T-helper 1 cell treated with Interleukin-12 subunit alpha and Interleukin-12 subunit beta and Interleukin-4 antibody, amounts not matched to agents 30 μg/mL and 1 μg/mL, for 36 hours (primary cell): Measurements from ENCODE around the gene MRPL1.
"Not testable (repeated sequence)": the region's sequence is repeated elsewhere in the genome, so short reads cannot be mapped to it uniquely, and the experiment has no call there.

Experiments
- H3K27ac Mint-ChIP-seq: one replicate; pipeline ENCODE4 v1.8.0; 2021; ENCODE audit warnings: mild to moderate bottlenecking, mixed read lengths
- H3K27me3 Mint-ChIP-seq: one replicate; pipeline ENCODE4 v1.8.0; 2021; ENCODE audit warnings: low read depth, mixed read lengths
- H3K36me3 Mint-ChIP-seq: one replicate; pipeline ENCODE4 v1.8.0; 2021; ENCODE audit warnings: low read depth, mixed read lengths
- H3K4me1 Mint-ChIP-seq: one replicate; pipeline ENCODE4 v1.8.0; 2021; ENCODE audit warnings: low read depth, mixed read lengths
- H3K4me3 Mint-ChIP-seq: one replicate; pipeline ENCODE4 v1.8.0; 2021; ENCODE audit warnings: mild to moderate bottlenecking, moderate library complexity, mixed read lengths
- H3K9me3 Mint-ChIP-seq: one replicate; pipeline ENCODE4 v1.8.0; 2021; ENCODE audit warnings: mixed read lengths

MRPL1 gene

DNA sequence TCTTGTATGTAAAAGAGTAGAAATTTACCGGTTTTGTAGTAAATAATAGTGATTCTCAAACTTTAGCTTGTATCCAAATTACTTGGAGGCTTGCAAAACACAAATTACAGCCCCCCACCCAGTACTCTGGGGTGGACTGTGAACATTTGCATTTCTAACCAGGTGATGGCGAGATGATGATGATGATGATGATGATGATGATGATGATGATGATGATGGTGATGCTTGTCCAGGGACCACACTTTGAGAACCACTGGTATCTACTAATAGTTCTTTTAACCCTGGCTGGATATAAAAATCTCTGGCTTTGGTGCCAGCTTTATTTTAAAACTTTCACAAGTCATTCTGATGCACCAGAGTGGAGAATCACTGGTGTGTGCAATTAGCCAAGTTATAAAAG, 96.3 kb downstream of the MRPL1 start:
- Mint-ChIP-seq H3K4me3 (no peak overlapping the region), H3K27ac (no peak overlapping the region), H3K4me1 (no peaks in the 10 kb centered on the region), H3K9me3 (no peaks in the 10 kb centered on the region), H3K27me3 (no peaks in the 10 kb centered on the region), H3K36me3 (peaks cover 5% of the 10 kb centered on the region)

DNA sequence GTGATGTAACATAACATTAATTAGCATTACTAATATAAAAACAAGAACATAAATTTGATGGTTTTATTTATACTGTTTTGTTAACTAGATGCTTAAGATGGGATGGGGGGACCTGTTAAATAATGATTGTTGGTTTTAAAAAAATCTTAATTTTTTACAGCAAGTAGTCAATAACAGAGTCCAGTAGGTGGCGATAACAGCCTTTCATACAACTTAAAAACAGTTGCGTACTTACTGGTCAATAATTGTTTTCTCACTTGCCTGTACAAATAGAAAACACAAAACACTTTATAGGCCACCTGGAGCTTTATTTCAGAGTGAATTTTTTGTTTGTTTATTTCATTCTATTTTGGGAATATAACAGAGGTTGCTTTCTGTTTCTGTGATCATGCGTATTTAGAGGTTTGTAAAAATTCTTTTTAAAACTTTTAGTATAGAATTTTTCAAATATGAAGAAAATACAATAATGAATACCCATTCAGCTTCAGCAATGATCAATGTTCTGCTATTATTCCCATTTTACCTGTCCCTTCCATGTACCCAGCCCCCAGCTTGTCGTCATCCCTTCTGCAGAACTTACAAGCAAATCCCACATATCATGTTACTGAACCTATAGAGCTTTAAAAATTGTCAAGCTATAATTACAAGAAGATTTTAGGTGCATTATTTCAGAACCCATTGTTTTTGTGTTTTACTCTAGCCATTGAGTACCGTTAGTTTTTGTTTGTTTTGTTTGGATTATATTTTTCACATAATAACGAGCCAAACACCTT, 97.1 kb downstream of the MRPL1 start:
- no peak overlapping the region for H3K27ac Mint-ChIP-seq
- H3K9me3 Mint-ChIP-seq: no peaks in the 10 kb centered on the region
- H3K4me1 Mint-ChIP-seq: no peaks in the 10 kb centered on the region
- H3K36me3 Mint-ChIP-seq: peaks cover 2% of the 10 kb centered on the region
- no peak overlapping the region for H3K4me3 Mint-ChIP-seq
- H3K27me3 Mint-ChIP-seq: no peaks in the 10 kb centered on the region

DNA sequence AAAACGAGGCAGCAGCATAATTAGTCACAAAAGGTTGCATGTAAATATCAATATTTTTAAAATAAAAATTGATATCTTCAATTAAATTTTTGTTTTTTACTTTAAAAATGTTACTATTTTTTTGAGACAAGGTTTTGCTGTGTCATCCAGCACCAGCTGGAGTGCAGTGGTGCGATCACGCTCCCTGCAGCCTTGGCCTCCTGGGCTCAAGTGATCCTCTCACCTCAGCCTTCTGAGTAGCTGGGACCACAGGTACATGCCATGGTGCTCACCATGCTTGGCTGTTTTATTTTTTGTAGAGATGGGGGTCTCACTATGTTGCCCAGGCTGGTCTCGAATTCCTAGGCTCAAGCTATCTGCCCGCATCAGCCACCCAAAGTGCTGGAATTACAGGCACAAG, 97.7 kb downstream of the MRPL1 start:
- Mint-ChIP-seq H3K4me1 (no peaks in the 10 kb centered on the region), H3K27me3 (peaks cover under 1% of the 10 kb centered on the region), H3K4me3 (no peak overlapping the region), H3K36me3 (no peaks in the 10 kb centered on the region), H3K27ac (no peak overlapping the region), H3K9me3 (no peaks in the 10 kb centered on the region)

DNA sequence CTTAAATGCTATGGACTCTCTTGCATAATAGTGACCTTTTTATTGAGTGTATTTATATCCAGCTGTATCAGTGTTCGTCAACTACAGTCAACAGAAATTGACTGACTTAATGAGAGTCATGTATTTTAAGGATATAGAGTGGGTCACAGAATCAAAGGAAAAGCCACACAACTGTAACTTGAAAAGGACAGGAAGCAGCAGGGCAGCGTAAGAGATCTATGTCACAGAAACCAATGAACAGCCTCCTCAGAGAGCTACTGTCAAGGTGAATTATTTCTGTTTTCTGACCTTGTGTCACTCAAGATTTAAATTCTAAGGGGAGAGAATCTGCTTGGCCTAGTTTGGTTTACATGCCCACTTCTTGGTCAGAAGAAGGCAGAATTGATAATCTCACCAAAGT, 100.4 kb downstream of the MRPL1 start:
- Mint-ChIP-seq H3K4me3 (no peak overlapping the region), H3K27me3 (peaks cover 3% of the 10 kb centered on the region), H3K4me1 (no peaks in the 10 kb centered on the region), H3K27ac (no peak overlapping the region), H3K9me3 (no peaks in the 10 kb centered on the region), H3K36me3 (no peaks in the 10 kb centered on the region)

DNA sequence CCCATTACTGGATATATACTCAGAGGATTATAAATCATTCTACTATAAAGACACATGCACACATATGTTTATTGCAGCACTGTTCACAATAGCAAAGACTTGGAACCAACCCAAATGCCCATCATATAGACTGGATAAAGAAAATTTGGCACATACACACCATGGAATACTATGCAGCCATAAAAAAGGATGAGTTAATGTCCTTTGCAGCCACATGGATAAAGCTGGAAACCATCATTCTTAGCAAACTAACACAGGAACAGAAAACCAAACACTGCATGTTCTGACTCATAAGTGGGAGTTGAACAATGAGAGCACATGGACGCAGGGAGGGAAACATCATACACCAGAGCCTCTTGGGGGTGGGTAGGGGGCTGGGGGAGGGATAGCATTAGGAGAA, 111.0 kb downstream of the MRPL1 start:
- not testable (repeated sequence) for H3K4me1 Mint-ChIP-seq, H3K9me3 Mint-ChIP-seq, H3K4me3 Mint-ChIP-seq, H3K36me3 Mint-ChIP-seq, H3K27ac Mint-ChIP-seq
- H3K27me3 Mint-ChIP-seq: peaks cover 21% of the 10 kb centered on the region

DNA sequence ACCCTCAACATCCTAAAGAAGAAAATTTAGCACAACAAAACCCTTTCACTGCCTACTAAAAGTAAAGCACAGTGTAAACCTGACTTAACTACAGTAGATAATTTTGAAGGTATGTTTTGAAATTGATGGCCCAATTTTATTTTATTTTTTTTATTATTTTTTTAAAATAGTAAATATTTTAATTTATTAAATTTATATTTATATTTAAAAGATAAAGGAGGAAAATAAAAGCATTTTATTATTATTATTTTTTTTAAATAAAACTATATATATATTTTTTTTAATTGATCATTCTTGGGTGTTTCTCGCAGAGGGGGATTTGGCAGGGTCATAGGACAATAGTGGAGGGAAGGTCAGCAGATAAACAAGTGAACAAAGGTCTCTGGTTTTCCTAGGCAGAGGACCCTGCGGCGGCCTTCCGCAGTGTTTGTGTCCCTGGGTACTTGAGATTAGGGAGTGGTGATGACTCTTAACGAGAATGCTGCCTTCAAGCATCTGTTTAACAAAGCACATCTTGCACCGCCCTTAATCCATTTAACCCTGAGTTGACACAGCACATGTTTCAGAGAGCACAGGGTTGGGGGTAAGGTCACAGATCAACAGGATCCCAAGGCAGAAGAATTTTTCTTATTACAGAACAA, 120.4 kb downstream of the MRPL1 start:
- H3K4me3 Mint-ChIP-seq, H3K36me3 Mint-ChIP-seq, H3K27ac Mint-ChIP-seq, H3K9me3 Mint-ChIP-seq, H3K4me1 Mint-ChIP-seq: not testable (repeated sequence)
- peaks cover 26% of the 10 kb centered on the region for H3K27me3 Mint-ChIP-seq

DNA sequence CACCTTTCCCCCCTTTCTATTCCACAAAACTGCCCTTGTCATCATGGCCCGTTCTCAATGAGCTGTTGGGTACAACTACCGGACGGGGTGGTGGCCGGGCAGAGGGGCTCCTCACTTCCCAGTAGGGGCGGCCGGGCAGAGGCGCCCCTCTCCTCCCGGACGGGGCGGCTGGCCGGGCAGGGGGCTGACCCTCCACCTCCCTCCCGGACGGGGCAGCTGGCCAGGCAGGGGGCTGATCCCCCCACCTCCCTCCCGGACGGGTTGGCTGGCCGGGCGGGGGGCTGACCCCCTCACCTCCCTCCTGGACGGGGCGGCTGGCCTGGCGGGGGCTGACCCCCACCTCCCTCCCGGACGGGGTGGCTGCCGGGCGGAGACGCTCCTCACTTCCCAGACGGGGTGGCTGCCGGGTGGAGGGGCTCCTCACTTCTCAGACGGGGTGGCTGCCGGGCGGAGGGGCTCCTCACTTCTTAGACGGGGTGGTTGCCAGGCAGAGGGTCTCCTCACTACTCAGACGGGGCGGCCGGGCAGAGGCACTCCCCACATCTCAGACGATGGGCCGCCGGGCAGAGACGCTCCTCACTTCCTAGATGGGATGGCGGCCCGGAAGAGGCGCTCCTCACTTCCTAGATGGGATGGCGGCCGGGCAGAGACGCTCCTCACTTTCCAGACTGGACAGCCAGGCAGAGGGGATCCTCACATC, 121.1 kb downstream of the MRPL1 start:
- H3K27ac Mint-ChIP-seq, H3K36me3 Mint-ChIP-seq, H3K4me3 Mint-ChIP-seq, H3K4me1 Mint-ChIP-seq, H3K9me3 Mint-ChIP-seq: not testable (repeated sequence)
- peaks cover 26% of the 10 kb centered on the region for H3K27me3 Mint-ChIP-seq

DNA sequence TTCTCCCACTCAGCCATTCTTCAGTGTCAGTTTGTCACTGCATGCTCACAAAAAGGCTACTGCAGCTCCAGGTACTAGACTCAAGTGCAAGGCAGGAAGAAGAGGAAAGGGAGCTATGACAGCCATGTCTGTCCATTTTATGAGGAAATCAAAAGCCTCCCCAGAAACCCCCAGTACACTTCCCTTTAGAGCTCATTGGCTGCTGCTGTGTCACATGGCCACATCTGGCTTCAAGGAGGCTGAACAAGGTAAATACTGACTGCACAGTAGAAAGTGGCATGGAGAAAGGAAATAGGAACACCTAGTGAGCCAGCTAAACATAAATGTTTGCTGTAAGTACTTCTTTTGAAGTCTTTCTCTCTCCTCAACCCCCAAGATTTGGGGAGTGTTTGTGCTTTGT, 127.3 kb downstream of the MRPL1 start:
- Mint-ChIP-seq H3K4me1 (no peaks in the 10 kb centered on the region), H3K27me3 (peaks cover 15% of the 10 kb centered on the region), H3K27ac (no peak overlapping the region), H3K4me3 (no peak overlapping the region), H3K36me3 (no peaks in the 10 kb centered on the region), H3K9me3 (no peaks in the 10 kb centered on the region)

DNA sequence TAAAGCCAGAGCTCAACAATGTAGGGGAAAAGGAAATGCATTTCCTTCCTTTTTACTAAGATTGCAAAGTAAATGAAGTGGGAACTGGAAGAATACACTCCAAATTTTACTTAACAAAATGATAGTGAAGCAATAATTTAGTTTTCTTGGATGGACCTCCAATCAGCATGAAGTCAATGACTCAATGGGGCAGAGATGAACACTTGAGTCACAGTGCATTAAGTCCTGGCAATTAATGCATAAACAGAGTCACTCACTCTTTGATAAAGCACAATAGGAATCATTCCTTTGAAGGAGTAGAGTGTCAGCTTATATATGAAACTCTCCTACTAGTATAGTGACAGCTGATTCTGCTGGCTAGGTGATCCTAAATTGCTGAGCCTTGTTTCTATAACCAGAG, 127.8 kb downstream of the MRPL1 start:
- peaks cover 12% of the 10 kb centered on the region for H3K27me3 Mint-ChIP-seq
- no peaks in the 10 kb centered on the region for H3K36me3 Mint-ChIP-seq
- H3K4me3 Mint-ChIP-seq: no peak overlapping the region

DNA sequence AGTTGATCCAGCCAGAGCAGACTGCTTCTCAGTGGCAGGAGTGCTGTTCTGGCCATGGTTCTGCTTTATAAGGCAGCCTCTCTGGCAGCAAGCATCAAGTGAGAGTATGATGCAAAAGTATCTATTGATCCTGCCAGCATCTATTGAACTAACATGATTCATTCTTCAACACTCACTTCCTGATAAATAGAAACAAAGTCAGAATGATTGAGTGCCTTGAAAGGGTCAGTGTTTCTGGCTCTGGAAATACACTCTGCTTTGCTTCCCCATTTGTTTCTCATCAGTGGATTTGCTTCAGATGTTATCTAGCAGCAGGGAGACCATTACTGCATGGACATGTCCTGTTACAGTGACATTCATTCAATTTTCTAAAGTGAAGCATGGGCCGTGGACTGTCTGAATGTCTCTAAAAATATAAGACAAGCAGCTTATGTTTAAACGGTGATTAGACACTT, 128.3 kb downstream of the MRPL1 start:
- Mint-ChIP-seq H3K27ac (no peak overlapping the region), H3K36me3 (no peaks in the 10 kb centered on the region), H3K9me3 (no peaks in the 10 kb centered on the region), H3K4me1 (no peaks in the 10 kb centered on the region), H3K4me3 (no peak overlapping the region), H3K27me3 (peaks cover 12% of the 10 kb centered on the region)

More for the DNA sequence above, 127.8 kb downstream of the MRPL1 start:
- Mint-ChIP-seq H3K27ac (no peak overlapping the region), H3K4me1 (no peaks in the 10 kb centered on the region), H3K9me3 (no peaks in the 10 kb centered on the region)

DNA sequence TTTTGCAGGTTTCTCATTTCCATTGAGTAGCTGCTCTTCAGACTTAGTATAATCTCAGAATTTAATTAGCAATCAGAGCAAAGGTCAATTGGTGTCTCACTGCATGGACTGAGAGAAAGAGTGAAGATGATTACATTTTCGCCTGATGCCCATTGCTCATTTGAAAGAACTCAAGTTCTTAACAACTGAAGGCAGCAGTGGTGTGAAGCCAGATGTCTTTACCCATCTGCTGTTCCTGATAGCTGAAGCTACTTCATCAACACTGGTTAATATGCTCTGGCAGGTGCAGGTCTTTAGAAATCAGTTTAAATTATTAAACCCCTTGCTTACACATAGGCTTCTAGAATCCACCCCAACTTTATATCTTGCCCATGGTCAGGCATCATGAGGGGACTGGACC, 130.0 kb downstream of the MRPL1 start:
- H3K27me3 Mint-ChIP-seq: peaks cover 8% of the 10 kb centered on the region
- H3K27ac Mint-ChIP-seq: no peak overlapping the region
- no peak overlapping the region for H3K4me3 Mint-ChIP-seq
- no peaks in the 10 kb centered on the region for H3K9me3 Mint-ChIP-seq
- H3K4me1 Mint-ChIP-seq: no peaks in the 10 kb centered on the region
- no peaks in the 10 kb centered on the region for H3K36me3 Mint-ChIP-seq

DNA sequence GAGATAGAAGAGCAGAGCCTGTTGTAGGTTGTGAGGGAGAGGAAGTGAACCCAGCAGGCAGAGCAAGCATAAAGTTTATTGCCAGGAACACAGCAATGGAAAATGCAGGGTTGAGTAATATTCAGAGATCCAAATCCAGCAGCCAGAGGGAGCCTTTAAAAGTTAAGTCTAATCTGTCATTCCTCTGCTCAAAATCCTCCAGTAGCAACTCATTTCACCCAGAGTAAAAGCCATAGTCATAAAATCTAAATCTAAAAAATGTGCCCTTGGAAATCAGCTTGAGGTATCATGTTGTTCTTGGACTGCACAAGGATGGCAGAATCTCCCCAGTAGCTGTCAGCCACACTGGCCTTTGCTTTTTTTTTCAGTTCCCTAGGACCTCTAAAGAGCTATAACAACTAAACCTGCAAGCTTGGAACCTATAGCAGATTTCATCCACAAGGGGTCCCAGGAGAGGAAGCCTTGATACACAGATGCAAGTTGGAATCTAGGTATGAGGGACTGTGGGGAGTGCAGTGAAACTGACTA, 131.6 kb downstream of the MRPL1 start:
- Mint-ChIP-seq H3K36me3 (no peaks in the 10 kb centered on the region), H3K27ac (no peak overlapping the region), H3K9me3 (no peaks in the 10 kb centered on the region), H3K4me1 (no peaks in the 10 kb centered on the region), H3K4me3 (no peak overlapping the region), H3K27me3 (peaks cover 8% of the 10 kb centered on the region)

DNA sequence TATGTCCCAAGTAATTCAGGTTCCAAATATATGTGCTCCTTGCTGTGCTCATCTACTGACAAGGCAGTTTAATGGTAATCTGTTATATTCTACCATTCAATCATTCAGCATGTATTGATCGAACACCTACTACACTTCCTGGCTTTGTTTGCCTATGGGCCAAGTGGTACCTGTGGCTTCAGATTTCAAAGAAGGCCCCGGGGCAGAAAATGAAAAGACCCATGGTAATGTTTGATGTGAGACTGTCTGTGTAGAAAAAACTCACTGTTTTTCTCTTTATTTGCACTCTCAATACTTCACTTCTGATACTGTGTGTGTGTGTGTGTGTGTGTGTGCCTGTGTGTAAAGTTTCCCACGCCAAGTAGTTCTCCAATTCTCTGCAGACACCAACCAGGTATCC, 133.4 kb downstream of the MRPL1 start:
- H3K27ac Mint-ChIP-seq: no peak overlapping the region
- no peak overlapping the region for H3K4me3 Mint-ChIP-seq
- no peaks in the 10 kb centered on the region for H3K4me1 Mint-ChIP-seq
- peaks cover 10% of the 10 kb centered on the region for H3K27me3 Mint-ChIP-seq
- H3K36me3 Mint-ChIP-seq: no peaks in the 10 kb centered on the region
- H3K9me3 Mint-ChIP-seq: no peaks in the 10 kb centered on the region

DNA sequence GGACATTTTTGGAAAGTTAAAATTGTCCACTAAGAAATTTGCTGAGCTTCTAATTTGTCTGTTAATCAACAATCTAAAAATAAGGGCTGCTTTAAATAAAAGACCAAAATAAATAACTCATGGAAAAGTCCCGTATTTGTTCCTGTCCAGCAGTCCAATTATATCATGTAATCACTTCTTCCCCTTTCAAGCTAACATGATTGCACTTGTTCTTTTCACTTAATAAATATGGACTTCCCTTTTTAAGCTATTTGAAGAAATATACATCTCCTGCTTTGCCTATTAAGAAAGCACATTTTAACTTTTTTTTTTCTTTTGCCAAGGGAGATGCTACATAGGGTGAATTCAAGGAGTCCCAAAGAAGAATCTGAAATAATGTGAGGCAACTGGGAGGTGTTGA, 138.9 kb downstream of the MRPL1 start:
- Mint-ChIP-seq H3K9me3 (no peaks in the 10 kb centered on the region), H3K27ac (no peak overlapping the region), H3K4me3 (no peak overlapping the region), H3K27me3 (peaks cover 8% of the 10 kb centered on the region), H3K4me1 (no peaks in the 10 kb centered on the region), H3K36me3 (no peaks in the 10 kb centered on the region)

DNA sequence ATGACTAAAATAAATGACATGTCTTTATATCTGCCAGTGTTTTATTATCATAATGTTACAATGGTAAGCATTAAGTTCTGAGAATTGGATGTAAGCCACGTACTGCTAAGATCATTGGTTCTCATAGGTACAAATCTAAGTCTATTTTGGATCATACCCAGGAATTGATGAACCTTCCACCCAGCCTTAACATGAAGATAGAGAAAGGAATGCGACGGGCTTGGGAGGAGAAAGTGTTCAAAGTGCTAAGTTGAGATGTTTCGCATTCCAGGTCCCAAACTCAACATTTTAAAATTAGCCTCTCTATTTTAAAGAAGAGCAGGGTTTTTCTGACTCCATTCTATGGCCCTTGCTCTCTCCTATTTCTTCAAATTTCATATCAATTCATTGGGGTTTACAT, 139.6 kb downstream of the MRPL1 start:
- Mint-ChIP-seq H3K4me3 (no peak overlapping the region), H3K27ac (no peak overlapping the region), H3K9me3 (no peaks in the 10 kb centered on the region), H3K36me3 (no peaks in the 10 kb centered on the region), H3K27me3 (peaks cover 8% of the 10 kb centered on the region), H3K4me1 (no peaks in the 10 kb centered on the region)
